ENCODE results near the gene EPHA6.

DNA sequence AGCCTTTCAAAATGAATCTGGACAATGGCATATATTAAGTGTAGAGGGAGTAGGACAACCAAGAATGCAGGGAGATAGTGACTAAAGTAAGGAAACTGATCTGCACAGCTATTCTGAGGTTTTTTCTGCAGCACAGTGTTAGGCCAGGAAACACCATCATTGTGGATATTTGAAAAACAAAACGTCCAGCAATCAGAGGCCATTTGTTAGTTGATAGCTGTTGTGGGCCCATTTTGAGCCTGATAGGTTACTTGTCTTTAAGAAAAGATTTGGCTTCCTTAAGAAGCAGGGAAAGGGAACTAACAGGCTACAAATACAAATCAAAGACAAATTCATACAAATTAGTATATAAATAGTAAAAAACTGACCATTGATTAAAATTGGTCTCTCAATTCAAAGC, 574.4 kb downstream of the EPHA6 start:
- no peak for TF ChIP-seq EZH2 (IDR thresholded peaks at IDR 0.05; ENCODE audit: insufficient read depth, poor library complexity, severe bottlenecking)
- TF ChIP-seq EZH2phosphoT487 (IDR thresholded peaks at IDR 0.05; ENCODE audit: insufficient read depth, low read depth): no peak

All from GM23248 (cell line).